Breast epithelium (tissue), 4 donors: ENCODE measurements around the gene GRP. TPM values are rescaled to one million over a fixed set of nuclear protein-coding genes. Genes with fewer than 3 reads are reported as not detected.

Experiments used
- DNase-seq, 2 donors: peaks; one replicate each; pipeline ENCODE4 v3.0.0-alpha.2; 2019; ENCODE audit warnings: low spot score in 2 of 2
- H3K27ac ChIP-seq, 2 donors: fragments of 200-600 bp; sonication (generic) in 1 of 2; one replicate each; pipeline ENCODE4 v1.5.1; 2016 to 2019; ENCODE audit warnings: mild to moderate bottlenecking in 1 of 2
- H3K27me3 ChIP-seq, 2 donors: fragments of 200-600 bp; sonication (generic) in 1 of 2; one replicate each; pipeline versions ENCODE4 v1.5.1 to v1.6.0; 2017 to 2019; ENCODE audit warnings: control low read depth in 1 of 2, mild to moderate bottlenecking in 1 of 2
- H3K36me3 ChIP-seq: fragments of 200-600 bp; one replicate; pipeline ENCODE4 v1.5.1; 2019
- H3K4me1 ChIP-seq, 2 donors: fragments of 200-600 bp; sonication (generic); one replicate each; pipeline ENCODE4 v1.5.1; 2016 to 2019; ENCODE audit warnings: control low read depth in 1 of 2
- H3K4me3 ChIP-seq, 3 donors: fragments of 200-600 bp; sonication (generic); 1 replicate in 2 of 3; 2 replicates in 1 of 3; pipeline ENCODE4 v1.5.1; 2016 to 2019; ENCODE audit warnings: mild to moderate bottlenecking in 3 of 3, moderate library complexity in 2 of 3
- H3K9me3 ChIP-seq, 2 donors: fragments of 200-600 bp; sonication (generic) in 1 of 2; one replicate each; pipeline ENCODE4 v1.5.1; 2016 to 2019; ENCODE audit warnings: control low read depth in 1 of 2
- CTCF ChIP-seq, 3 donors: fragments of 450-650 bp; IDR thresholded peaks; one replicate each; pipeline ENCODE4 v1.5.1; 2016 to 2017; ENCODE audit warnings: antibody characterized with exemption in 3 of 3, mild to moderate bottlenecking in 3 of 3, moderate library complexity in 3 of 3
- POLR2A ChIP-seq: fragments of 450-650 bp; IDR thresholded peaks from one replicate; pipeline ENCODE4 v1.6.1; 2016; ENCODE audit warnings: antibody characterized with exemption, mild to moderate bottlenecking, moderate library complexity
- POLR2AphosphoS5 ChIP-seq, 3 donors: sonication (generic); formaldehyde crosslinking; IDR thresholded peaks; one replicate each; pipeline ENCODE4 v1.6.1; 2017; ENCODE audit warnings: antibody characterized with exemption in 3 of 3
- intact Hi-C: fragments of 100-400 bp; cut with DNase I; formaldehyde crosslinking; loops from one replicate; pipeline ENCODE4 v1.15.1; 2023; ENCODE audit warnings: low total_unique reads
- total RNA-seq, 3 donors: library from RNA; depleted of rRNA; stranded (reverse); fragments of >200 nt; gene quantifications; one replicate each; pipeline ENCODE4 v1.1.0, GENCODE V29; 2016

The GRP gene
- total RNA-seq, 3 donors from 2014 or later: 1.6 to 4.7 TPM; not detected in 1

DNA sequence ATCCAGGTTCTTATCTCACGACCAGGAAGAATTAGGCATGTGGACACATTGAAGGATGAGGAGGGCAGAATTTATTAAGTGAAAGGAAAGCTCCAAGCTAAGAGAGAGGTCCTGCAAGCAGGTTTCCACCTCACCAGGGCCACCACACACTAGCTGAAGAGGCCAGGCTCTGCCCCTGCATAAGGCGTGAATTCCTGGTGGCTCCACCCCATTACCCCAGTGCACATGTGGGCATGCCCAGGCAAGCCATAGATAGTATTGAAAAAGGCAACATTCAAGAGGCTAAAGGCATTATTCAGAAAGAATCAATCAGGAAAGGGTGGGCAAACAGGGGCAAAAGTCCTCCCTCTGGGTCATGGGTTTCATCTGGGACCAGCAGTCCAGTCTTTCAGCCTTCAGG, 30.9 kb upstream of the GRP start:
- no peak for DNase-seq
- Histone ChIP-seq H3K27ac (no peak overlapping the region), H3K4me3 (no peak overlapping the region), H3K27me3 (no peaks in the 10 kb centered on the region), H3K4me1 (no peaks in the 10 kb centered on the region), H3K9me3 (no peaks in the 10 kb centered on the region), H3K36me3 (no peaks in the 10 kb centered on the region)
- TF ChIP-seq POLR2AphosphoS5 (IDR thresholded peaks at IDR 0.05): no peak
- no peak for TF ChIP-seq CTCF (IDR thresholded peaks at IDR 0.05)
- no peak for TF ChIP-seq POLR2A
- intact Hi-C loops: no loop called here

DNA sequence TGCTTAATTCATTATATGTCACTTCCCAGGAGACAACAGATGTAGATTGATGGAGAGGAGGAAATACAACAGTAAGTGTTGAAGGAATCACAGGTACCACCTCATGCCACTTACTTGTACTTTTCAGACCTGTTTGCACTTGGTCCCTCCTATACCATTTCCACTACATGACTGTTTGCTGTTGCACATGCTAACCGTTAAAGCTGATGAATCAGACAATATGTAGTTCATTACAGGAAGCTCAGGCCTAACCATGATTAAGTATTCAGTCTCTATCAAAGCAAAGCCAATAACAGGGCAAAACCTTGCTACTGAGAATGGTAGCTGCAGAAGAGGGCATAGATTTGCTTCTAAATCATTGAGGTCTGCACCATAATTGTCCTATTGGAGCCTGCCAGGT, 30.2 kb upstream of the GRP start:
- no peak overlapping the region for H3K27ac ChIP-seq
- TF ChIP-seq CTCF (IDR thresholded peaks at IDR 0.05): no peak
- no peak for TF ChIP-seq POLR2AphosphoS5 (IDR thresholded peaks at IDR 0.05)
- no peak for TF ChIP-seq POLR2A
- DNase-seq: no peak
- H3K4me1 ChIP-seq: no peaks in the 10 kb centered on the region
- H3K9me3 ChIP-seq: no peaks in the 10 kb centered on the region
- intact Hi-C loops: no loop called here
- no peak overlapping the region for H3K4me3 ChIP-seq
- H3K27me3 ChIP-seq: no peaks in the 10 kb centered on the region
- no peaks in the 10 kb centered on the region for H3K36me3 ChIP-seq

- Histone ChIP-seq H3K4me1 (no peaks in the 10 kb centered on the region), H3K36me3 (no peaks in the 10 kb centered on the region), H3K27me3 (no peaks in the 10 kb centered on the region), H3K4me3 (no peak overlapping the region), H3K9me3 (no peaks in the 10 kb centered on the region), H3K27ac (no peak overlapping the region)
- intact Hi-C loops: no loop called here
- no peak for DNase-seq
- no peak for TF ChIP-seq CTCF (IDR thresholded peaks at IDR 0.05)
- TF ChIP-seq POLR2AphosphoS5 (IDR thresholded peaks at IDR 0.05): no peak
- no peak for TF ChIP-seq POLR2A
Measured at GRCh38 chr18:59196161-59196725, 23.7 kb upstream of the GRP start.

GRCh38 chr18:59197636-59198035, 22.3 kb upstream of the GRP start:
- intact Hi-C loops: no loop called here
- Histone ChIP-seq H3K9me3 (no peaks in the 10 kb centered on the region), H3K36me3 (no peaks in the 10 kb centered on the region), H3K27ac (no peak overlapping the region), H3K27me3 (no peaks in the 10 kb centered on the region), H3K4me1 (no peaks in the 10 kb centered on the region), H3K4me3 (no peak overlapping the region)
- TF ChIP-seq POLR2AphosphoS5 (IDR thresholded peaks at IDR 0.05) (no peak), CTCF (IDR thresholded peaks at IDR 0.05) (no peak), POLR2A (no peak)
- no peak for DNase-seq

DNA sequence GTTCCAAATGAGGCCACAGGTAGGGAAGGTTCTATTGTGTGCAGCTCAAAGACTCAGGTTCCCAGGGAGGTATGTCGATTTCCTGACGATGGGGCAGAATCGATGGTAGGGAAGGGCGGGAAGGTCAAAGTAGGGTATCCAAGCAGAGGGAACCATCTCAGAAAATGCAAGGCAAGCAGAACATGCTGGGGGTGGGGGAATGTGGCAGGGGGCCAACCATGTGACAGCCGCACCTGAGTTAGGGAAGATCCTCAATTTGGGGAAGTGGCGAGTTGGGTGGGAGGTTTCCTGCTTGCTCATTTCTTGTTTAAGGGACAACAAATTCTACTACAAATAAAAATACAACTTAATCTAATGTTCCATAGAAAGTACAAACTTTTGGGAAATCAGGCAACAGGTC, 21.7 kb upstream of the GRP start:
- no peaks in the 10 kb centered on the region for H3K36me3 ChIP-seq
- intact Hi-C loops: no loop called here
- H3K9me3 ChIP-seq: no peaks in the 10 kb centered on the region
- no peaks in the 10 kb centered on the region for H3K4me1 ChIP-seq
- H3K4me3 ChIP-seq: no peak overlapping the region
- H3K27me3 ChIP-seq: no peaks in the 10 kb centered on the region
- H3K27ac ChIP-seq: no peak overlapping the region
- DNase-seq: no peak
- TF ChIP-seq CTCF (IDR thresholded peaks at IDR 0.05): no peak
- no peak for TF ChIP-seq POLR2A
- TF ChIP-seq POLR2AphosphoS5 (IDR thresholded peaks at IDR 0.05): no peak
